Stimulated activated CD4-positive, alpha-beta T cell treated with anti-CD3 and anti-CD28 coated beads, Interleukin-15, amount 100 ng/mL, for 48 hours (primary cell): ENCODE data around the gene GBA3.

Experiments used
- DNase-seq, 2 donors: peaks; one replicate each; pipeline ENCODE4 v3.0.0-alpha.2; 2020; ENCODE audit warnings: low read depth in 2 of 2

The GBA3 gene

DNA sequence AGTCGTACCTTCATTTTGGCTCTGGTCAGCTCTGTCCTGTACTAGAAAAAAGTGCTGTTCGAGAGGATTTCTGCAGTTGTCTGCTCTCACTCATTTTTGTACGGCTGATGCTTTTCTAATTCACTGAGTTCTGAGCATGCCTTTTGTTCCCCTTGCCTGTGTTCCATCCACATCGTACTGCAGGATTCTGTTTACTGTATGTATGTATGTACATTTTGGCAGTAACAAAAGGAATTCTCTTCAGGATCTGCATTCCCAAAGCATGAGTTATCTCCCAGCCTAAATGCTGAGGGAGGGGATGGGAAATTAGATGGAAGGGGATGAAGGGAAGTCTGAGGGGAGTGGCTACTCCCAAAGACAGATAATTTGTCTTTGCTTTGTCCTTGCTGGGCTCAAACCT is 87.6 kb downstream of the GBA3 start:
- DNase-seq, result no peak

- DNase-seq, result no peak
Observed at GRCh38 chr4:22780797-22781196, 88.1 kb downstream of the GBA3 start.

DNA sequence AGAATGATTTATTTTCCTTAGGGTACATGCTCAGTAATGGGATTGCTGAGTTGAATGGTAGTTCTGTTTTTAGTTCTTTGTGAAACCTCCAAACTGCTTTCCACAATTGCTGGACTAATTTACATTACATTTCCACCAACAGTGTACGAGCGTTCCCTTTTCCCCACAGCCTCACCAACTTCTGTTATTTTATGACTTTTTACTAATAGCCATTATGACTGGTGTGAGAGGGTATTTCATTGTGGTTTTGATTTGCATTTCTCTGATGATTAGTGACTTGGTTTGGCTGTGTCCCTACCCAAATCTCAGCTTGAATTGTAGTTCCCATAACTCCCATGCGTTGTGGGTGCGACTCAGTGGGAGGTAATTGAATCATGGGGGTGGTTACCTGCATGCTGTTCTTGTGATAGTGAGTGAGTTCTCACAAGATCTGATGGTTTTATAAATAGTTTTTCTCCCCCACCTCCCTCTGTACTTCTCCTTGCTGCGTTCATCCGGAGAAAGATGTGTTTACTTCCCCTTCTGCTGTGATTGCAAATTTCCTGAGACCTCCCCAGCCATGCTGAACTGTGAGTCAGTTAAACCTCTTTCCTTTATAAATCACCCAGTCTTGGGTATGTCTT is 95.1 kb downstream of the GBA3 start:
- no peak for DNase-seq

- no peak for DNase-seq
Observed at GRCh38 chr4:22790631-22791030, 97.9 kb downstream of the GBA3 start.

DNA sequence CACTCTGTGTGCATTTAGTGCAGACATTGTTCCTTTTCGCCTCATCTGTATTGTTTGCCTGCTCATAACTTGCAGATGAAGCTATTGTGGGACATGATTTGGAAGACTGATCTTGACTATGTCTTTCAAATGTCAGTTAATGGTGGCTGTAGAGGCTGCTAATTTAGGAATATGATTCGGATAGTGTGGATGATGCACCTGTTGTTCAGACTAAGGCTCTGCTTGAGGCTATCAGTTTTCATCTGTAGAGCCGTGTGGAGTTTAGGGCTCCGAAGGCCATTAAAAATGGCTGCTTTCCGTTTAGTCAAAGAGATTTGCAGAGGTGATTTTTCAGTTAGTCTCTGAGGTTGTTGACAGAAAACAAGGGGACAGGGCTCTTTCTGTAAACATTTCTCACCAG is 102.0 kb downstream of the GBA3 start:
- no peak for DNase-seq

DNA sequence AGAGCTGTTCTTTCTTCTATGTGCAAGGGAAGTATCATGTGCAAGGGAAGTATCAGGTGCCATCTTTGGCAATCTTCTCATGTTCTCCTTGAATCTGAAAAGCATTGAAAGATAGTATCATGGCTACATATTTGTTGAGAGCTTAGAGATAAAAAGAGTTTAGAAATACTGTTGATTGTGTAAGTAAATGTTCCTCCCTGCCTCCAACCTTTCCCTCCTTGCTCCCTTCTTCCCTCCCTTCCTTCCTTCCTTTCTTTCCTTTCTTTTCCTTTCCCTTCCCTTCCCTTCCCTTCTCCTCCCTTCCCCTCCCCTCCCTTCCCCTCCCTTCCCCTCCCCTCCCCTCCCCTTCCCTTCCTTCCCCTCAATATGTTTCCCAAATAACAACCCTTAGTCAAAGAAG is 108.7 kb downstream of the GBA3 start:
- DNase-seq, result no peak

DNA sequence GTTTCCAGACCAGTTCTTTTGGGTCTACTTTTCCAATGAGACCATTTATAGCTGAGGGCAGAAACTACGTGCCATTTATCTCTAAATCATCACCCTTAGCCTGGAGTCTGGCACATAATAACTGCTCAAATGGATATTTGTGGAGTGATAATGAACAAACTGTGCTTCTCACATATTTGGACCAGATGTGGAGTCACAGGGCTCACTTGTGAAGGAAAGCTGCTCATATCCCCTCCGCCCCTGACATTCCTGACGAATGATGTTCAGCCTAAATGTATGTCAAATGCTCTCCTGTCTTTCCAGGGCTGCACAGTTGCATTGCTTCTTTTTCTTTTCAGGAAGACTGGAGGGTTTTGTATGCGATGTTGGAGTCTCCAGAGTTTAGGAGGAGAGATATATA is 110.1 kb downstream of the GBA3 start:
- no peak for DNase-seq

DNA sequence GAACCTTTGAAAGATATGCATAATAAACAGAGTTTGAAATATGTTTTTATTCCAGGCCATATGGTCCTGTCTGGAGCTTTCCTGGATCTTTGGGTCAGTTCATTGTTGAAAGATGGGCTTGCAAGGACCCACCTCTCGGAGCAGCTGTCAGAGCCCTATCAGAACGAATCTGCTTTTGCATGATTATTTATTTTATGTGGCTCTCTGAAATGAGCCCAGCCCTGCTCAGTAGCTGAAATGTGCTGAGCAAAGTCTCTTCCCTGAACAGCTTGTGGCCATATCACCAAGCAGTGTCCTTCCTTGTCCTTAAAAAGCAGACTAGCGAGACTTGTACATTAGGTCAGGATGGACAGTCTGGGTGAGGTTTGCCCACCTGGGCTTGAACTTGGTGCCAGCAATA is 110.8 kb downstream of the GBA3 start:
- no peak for DNase-seq

DNA sequence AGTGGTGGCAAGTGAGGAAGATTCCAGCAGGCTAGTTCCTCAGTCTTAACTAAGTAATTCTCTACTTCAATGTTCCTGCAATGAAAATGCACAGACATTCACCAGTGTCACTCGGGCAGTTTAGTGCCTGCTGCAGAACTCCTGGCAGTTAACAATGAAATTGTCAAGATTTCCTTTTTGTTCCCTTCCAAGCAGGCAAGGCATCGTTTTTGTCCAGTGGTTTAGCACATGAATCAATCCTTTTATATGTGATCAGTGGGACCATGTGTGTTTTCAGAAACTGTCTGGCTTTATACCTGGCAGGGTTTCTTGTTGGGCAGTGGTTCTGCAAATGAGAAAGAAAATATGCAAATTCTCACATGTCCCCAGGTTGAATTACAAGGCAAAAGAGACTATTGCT is 122.2 kb downstream of the GBA3 start:
- DNase-seq, result no peak

DNA sequence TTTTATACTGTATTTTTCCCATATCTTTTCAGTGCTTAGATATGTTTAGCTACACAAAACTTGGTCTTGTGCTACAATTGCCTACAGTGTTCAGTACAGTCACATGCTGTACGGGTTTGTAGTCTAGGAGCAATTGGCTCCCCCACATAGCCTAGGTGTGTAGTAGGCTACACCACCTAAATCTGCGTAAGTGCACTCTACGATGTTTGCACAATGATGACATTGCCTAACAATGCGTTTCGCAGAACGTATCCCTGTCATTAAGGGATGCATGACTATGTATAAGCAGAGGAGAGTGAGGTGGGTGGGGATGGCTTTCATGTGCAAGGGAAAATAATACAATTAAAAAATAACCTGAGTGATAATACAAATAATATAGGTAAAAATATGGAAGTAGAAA is 131.4 kb downstream of the GBA3 start:
- DNase-seq, result no peak

GRCh38 chr4:22842360-22843018 is 149.8 kb downstream of the GBA3 start:
- DNase-seq, result no peak

DNA sequence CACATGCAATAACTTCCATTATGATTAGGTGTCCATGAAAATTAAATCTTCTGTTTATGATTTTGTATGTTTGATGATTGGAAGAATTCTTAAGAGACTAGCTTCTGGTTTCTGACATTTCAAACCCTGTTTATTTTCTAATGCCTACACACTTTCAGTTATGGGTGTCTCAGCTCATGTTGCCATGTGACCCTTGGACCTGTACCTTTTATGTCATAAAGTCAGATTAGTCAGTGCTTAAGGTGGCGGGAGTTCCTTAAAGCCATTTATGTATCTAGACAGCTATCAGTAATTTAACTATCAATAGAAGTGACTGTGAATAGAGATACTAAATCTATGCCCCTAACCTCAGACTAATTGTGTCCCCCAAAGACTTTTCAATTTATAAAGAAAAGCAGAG is 155.6 kb downstream of the GBA3 start:
- DNase-seq, result no peak

- DNase-seq, result no peak
Observed at GRCh38 chr4:22850055-22850454, 157.3 kb downstream of the GBA3 start.

DNA sequence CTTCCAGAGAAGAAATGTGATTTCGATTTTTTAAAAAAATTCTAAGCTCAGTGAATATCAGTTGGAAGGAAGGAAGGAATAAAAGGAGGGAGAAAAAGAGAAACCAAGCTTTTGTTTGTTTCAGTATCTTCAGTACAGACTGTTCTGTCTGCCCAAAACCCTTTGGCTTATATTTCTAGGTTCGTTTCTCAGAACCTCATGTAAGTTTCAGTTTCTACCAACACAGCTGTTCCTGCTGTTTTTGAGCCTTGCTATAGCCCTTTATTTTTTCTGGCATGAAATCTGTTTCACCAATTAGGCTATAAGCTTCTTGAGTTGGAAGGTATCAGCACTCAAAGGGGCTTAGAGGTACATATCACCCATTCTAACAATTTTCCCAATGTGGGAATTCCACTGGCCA is 157.9 kb downstream of the GBA3 start:
- no peak for DNase-seq

GRCh38 chr4:22857411-22857810 is 164.7 kb downstream of the GBA3 start:
- DNase-seq, result no peak

DNA sequence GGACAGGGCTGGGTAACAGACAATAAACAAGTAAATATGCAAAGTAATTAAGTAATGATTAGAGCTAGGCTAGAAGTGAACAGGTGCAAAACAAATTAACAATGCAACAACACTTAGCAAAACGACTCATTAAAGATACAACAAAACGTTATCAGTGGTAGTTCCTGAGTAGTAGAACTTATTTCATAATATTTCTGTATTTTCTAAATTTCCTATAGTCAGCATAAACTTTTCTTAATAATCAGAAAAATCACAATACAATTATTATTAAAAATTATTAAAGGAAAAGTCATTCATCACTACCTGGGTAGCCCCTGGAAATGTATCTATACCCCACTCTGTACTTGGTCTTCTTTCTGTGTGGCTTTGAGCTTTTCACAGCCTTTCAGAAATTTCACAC is 166.6 kb downstream of the GBA3 start:
- DNase-seq, result no peak
